K562 (cell line): Measurements from ENCODE around the gene PPHLN1. TPM values are rescaled to one million over a fixed set of nuclear protein-coding genes. Genes with fewer than 3 reads are reported as not detected.

Experiments used
- DEAF1 ChIP-seq: fragments of 450-650 bp; formaldehyde crosslinking; IDR thresholded peaks from 2 replicates; pipeline ENCODE4 v1.4.0; 2020; ENCODE audit warnings: mild to moderate bottlenecking, moderate library complexity
- JUN ChIP-seq, 2 experiments: sonication (generic) in 1 of 2; formaldehyde crosslinking in 1 of 2; IDR thresholded peaks; 2 replicates each; pipeline versions ENCODE4 v1.6.1 to v1.8.0; 2012 to 2022; ENCODE audit warnings: borderline replicate concordance in 2 of 2, mild to moderate bottlenecking in 2 of 2, improper control_type of control experiment in 1 of 2, low read depth in 1 of 2, low read length in 1 of 2, missing genetic modification reagents in 1 of 2
- NBN ChIP-seq: fragments of 450-650 bp; IDR thresholded peaks from 2 replicates; pipeline ENCODE4 v1.6.1; 2016; ENCODE audit warnings: low read depth, mild to moderate bottlenecking
- RAD21 ChIP-seq, 2 experiments: fragments of 250-450 bp in 1 of 2; fragments of 450-650 bp in 1 of 2; sonication (Bioruptor Pico) in 1 of 2; formaldehyde crosslinking in 1 of 2; IDR thresholded peaks in 1 of 2; conservative IDR thresholded peaks in 1 of 2; 2 replicates each; pipeline versions ENCODE4 v1.4.0 to v1.8.0; 2020 to 2022; ENCODE audit warnings: mild to moderate bottlenecking in 2 of 2, moderate library complexity in 1 of 2
- SIRT6 ChIP-seq: IDR thresholded peaks from one replicate; pipeline ENCODE4 v1.6.1; 2012; ENCODE audit warnings: low read depth, mild to moderate bottlenecking, control low read depth, inconsistent platforms, low read length, moderate library complexity
- TAF9B ChIP-seq: fragments of 450-650 bp; IDR thresholded peaks from 2 replicates; pipeline ENCODE4 v1.6.1; 2018; ENCODE audit warnings: mild to moderate bottlenecking; ENCODE audit not compliant: partially characterized antibody
- XRCC3 ChIP-seq: fragments of 450-650 bp; IDR thresholded peaks from 2 replicates; pipeline ENCODE4 v1.6.1; 2017; ENCODE audit warnings: mild to moderate bottlenecking, moderate library complexity
- polyA plus RNA-seq, 8 experiments: library from polyadenylated mRNA; depleted of rRNA in 4 of 8; stranded (reverse) in 5 of 8; unstranded in 3 of 8; fragments of >200 nt; fragmentation: Nextera tagmentation in 2 of 8; fragmentation: Illumina TruSeq in 1 of 8; extraction: Ambion mirVana in 2 of 8; extraction: Trizol in 1 of 8; gene quantifications; 2 replicates each; pipeline versions ENCODE4 v1.2.1 to v1.2.3, GENCODE V29; 2011 to 2014; ENCODE audit warnings: inconsistent platforms in 1 of 8, missing spikeins in 1 of 8
- total RNA-seq, 7 experiments: library from RNA; depleted of rRNA in 6 of 7; stranded (reverse); fragments of >200 nt in 6 of 7; fragmentation: Illumina TruSeq in 2 of 7; extraction: Trizol in 2 of 7; gene quantifications; 2 replicates each; pipeline versions ENCODE4 v1.2.1 to v1.2.3, GENCODE V29; 2011 to 2021; ENCODE audit warnings: low replicate concordance in 1 of 7

PPHLN1 gene
- total and polyA plus RNA-seq, 9 of the 15 experiments (the other 6 are each of a cell fraction or from before 2014, with no cell fraction given): 66.3 to 112 (median 93.6) TPM

- TF ChIP-seq DEAF1 (peak; percentile 53; the same call in 1 of the 2 replicates), RAD21 (CRISPR knock-in tag; conservative IDR thresholded peaks at IDR 0.05 in 1 of 2, IDR thresholded peaks at IDR 0.05 in 1 of 2) (peak; percentile 78 to 83), SIRT6 (no peak), JUN (IDR thresholded peaks at IDR 0.05; ENCODE audit: borderline replicate concordance, low read depth, low read length) (no peak), JUN (CRISPR knock-in tag; IDR thresholded peaks at IDR 0.05; ENCODE audit: borderline replicate concordance) (no peak), TAF9B (no peak), XRCC3 (no peak), NBN (no peak)
Measured at GRCh38 chr12:42332301-42333285, 6.6 kb downstream of the PPHLN1 start (continued).
